ENCODE results near the gene IFNA17.
"Not testable (repeated sequence)": the region's sequence is repeated elsewhere in the genome, so short reads cannot be mapped to it uniquely, and the experiment has no call there.

The IFNA17 gene

GRCh38 chr9:21210782-21211181, 17.2 kb downstream of the IFNA17 start:
- DNase-seq (ENCODE audit: low read depth in 1 of 2, low spot score in 1 of 2), result not testable (repeated sequence)

- DNase-seq (ENCODE audit: low read depth in 1 of 2, low spot score in 1 of 2), result no peak
These were observed 17.7 kb downstream of the IFNA17 start for GRCh38 chr9:21210311-21210710.

DNA sequence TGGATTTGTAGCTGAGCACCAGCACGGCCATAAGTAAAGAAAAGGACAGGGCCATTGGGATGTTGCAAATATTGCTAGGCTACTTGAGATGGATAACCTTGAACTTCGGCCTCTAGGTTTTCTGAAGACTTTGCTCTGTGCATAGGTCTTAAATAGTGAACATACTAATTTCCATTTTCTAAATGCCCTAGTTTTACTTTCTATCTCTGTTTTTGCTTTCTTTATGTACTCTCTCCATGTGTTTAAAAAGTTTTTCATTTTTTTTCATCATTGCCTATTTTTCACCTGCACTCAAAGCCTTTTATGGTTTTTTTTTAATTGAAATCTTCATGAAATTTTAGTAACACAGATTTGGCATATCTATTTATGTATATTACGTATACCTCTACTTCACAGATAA, 21.0 kb downstream of the IFNA17 start, which contains the start of gene IFNA10:
Gene IFNA10, minus strand, starts transcription at position 101 of the 400 bp plus-strand sequence. Its CDS starts 46 bp downstream, at position 55.
- DNase-seq (ENCODE audit: low read depth in 1 of 2, low spot score in 1 of 2), result not testable (repeated sequence)

GRCh38 chr9:21205204-21205603, 22.8 kb downstream of the IFNA17 start:
- no peak for DNase-seq (ENCODE audit: low read depth in 1 of 2, low spot score in 1 of 2)

- DNase-seq (ENCODE audit: low read depth in 1 of 2, low spot score in 1 of 2), result not testable (repeated sequence)
These were observed 25.9 kb downstream of the IFNA17 start, which contains the start of gene IFNA7 for GRCh38 chr9:21202105-21202504. Gene IFNA7, minus strand, starts transcription at chr9:21202205. Its CDS starts 40 bp downstream, at chr9:21202165.

- not testable (repeated sequence) for DNase-seq (ENCODE audit: low read depth in 1 of 2, low spot score in 1 of 2)
These were observed 32.9 kb downstream of the IFNA17 start for GRCh38 chr9:21194867-21195776.

DNA sequence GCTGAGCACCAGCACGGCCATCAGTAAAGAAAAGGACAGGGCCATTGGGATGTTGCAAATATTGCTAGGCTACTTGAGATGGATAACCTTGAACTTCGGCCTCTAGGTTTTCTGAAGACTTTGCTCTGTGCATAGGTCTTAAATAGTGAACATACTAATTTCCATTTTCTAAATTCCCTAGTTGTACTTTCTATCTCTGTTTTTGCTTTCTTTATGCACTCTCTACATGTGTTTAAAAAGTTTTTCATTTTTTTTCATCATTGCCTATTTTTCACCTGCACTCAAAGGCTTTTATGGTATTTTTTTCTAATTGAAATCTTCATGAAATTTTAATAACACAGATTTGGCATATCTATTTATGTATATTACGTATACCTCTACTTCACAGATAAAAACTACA, 40.5 kb downstream of the IFNA17 start, which contains the start of gene IFNA4:
Gene IFNA4, minus strand, starts transcription at position 101 of the 400 bp plus-strand sequence. Its CDS starts 56 bp downstream, at position 45.
- DNase-seq (ENCODE audit: low read depth in 1 of 2, low spot score in 1 of 2), result not testable (repeated sequence)

DNA sequence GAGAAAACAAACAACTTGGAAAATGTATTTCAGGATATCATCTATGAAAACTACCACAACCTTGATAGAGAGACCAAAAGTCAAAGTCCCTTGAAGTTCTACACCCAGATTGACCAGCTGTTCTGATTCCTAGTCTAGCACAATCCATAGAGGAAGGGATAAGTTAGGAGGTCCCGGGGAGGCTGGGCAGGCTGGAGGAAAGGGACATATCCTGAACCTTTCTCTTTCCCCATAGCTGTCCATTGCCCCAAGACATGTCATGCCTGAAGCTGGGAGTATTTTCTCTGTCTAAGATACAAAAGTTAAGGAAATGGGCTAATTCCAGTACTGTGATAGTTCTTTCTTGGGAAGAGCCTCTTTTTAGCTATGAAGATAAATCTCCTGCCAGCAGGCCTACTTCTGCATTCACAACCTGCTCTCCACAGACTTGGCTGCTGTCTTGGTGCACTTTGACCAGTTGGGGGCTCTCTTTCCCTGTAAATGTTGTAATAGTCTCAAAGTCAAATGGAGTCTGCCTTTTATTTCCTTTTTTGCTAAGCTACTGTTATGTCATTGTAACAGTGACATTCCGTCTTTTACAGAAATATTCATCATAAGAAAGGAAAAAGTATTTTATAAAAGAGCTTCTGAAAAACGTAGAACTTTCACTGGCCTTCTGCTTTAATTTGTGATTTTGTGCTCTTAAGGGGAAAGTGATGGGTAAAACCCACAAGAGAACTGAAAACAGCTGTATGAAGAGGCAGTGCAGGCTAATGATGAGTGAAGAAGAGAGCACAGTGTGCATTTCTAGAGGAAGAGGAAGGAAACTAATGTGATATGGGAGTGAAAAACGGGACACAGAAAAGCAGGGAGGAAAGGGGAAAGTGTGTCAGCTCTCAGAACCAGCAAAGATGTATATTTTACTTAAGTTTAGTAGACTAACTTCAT, 44.9 kb downstream of the IFNA17 start:
- DNase-seq (ENCODE audit: low read depth in 1 of 2, low spot score in 1 of 2), result not testable (repeated sequence)
